Measurements from ENCODE around the gene WDR38.
A peak's percentile ranks its signal among the peaks of the same experiment; 100 is the strongest.

WDR38 gene

DNA sequence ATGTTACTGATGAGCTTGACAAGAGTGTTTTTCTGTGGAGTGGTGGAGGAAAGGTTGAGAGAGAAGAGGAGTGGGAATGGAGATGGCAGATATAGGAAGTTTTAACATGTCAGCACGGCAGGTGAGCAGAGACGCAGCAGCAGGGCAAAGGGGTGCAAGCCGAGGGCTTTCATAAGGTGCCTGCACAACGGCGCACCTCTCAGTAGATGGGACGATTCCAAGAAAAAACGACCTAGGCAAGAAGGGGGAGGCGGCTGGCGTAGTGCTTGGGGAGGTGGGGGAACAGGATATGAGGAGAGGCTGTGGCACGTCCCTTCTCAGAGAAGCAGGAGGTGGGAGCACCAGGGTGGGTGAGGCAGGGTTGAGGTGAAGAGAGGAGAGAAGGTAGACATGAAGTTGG lies 33.2 kb downstream of the WDR38 start:
- no peak for DNase-seq

DNA sequence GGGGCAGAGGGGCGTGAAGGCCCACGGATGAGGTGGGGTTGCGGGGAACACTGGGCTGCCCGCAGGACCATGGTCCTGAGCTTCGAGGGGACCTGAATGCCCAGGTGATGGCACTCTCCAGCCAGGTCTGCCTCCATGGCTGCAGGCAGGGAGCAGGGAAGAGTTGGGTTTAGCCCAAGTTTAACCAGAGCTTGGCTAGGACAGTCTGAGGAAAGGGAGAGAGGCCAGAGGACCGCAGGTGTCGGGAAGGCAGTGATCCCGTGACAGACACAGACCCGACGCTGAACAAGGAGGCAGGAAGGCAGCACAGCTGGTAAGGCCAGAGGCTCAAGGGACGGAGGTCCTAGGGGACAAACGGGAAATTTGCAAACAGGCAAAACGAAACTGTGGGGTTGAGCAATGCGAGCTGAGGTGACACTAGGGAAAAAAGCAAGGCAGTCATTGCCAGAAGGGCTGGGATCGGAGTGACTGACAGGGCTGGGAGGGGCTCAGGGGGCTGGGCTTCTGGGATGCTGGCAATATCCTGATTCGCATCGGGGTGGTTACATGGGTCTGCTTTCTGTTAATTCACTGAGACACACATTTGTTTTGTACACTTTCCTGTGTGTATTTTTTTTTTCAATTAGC lies 33.7 kb downstream of the WDR38 start:
- no peak for DNase-seq

DNA sequence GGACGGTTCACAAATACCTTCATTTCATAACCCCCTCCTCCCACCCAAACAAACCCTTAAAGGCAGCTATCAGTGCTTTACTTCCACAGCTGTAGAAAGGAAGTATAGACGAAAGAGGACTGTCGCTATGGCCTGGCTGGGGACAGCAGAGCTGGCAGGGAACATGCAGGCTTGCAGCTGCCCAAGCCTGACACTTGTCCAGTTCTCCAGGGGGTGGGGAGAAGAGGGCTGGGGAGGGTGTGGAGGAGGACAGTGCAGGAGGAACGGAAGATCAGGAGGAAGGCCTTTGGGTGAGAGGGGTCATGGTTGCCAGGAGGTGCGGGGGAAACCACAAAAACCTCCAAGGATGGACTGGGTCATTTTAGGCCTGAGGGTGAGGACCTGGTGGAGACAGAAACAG lies 34.6 kb downstream of the WDR38 start:
- DNase-seq, result no peak

DNA sequence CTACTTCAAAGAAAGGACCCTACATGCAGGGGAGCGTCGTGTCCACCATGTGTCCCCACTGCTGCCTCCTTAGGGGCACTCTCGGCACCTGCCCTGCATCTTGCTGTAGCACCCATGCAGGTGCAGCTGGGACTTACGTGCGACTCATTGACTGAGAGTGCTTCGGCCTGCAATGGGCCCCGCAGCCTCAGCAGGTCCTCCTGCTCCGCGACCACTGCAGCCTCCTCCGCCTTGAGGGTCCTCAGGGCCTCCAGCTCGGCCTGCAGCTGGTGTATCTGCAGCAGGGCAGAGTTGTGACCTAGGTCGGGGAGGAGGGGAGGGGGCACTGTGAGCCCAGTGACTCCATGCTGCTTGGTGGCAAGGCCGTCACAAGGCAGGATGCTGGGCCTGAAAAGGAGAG lies 35.7 kb downstream of the WDR38 start:
- DNase-seq, result no peak

DNA sequence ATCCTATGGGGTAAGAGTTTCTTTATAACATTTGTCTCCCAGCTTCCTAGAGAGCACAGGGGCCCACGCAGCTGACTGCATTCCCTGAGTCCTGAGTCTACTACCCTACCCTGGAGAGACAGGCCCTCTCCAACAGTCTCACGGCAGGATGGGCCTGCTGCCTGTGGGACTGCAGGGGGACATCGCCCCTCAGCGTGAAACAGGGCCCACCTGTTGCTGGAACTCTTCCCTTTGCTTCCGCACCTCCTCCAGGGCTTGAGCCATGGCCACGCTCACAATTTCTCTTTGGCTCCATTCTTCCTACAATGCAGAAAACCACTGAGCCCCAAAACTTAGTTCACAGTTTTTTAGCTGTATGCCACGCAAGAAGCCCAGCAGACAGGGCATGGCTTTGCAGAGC lies 36.9 kb downstream of the WDR38 start:
- DNase-seq, result no peak

DNA sequence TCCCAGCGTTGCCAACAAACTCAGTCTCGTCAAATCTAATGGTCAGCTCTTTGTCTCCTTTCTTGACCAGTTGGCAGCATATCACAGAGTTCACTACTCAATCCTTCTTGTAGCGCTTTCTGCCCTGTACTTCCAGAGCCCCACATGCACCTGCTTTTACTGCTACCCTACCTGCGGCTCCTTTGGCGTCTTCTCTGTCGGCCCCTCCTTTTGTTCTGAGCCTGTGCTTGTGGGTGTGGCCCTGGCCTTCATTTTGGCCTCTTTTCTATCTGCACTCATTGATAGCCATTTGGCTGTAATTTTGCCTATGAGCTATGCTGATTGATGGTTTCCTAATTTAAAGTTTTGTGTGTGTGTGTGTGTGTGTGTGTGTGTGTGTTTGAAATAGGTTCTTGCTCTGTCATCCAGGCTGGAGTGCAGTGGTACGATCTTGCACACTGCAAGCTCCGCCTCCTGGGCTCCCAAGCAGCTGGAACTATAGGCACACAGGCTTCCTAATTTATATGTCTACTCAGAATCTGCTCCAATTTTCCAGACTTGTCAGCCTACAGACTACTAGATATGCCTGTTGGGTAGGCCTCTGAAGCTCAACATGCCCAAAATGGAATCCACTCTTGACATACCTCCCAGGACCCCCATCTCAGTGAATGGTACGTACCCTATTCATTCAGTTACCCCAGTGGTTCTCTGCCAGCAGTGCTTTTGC lies 40.9 kb downstream of the WDR38 start:
- DNase-seq, result no peak

DNA sequence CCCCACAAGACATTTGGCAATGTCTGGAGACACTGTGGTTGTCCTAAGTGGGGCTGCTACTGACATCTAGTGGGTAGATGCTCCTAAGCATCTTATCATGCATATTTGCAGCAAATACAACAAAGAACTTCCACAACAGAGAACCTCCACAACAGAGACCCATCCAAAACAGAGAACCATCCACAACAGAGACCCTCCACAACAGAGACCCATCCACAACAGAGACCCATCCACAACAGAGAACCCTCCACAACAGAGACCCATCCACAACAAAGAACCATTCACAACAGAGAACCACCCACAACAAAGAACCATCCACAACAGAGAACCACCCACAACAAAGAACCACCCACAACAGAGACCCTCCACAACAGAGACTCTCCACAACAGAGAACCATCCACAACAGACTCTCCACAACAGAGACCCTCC lies 41.5 kb downstream of the WDR38 start:
- peak; percentile 60 for DNase-seq

DNA sequence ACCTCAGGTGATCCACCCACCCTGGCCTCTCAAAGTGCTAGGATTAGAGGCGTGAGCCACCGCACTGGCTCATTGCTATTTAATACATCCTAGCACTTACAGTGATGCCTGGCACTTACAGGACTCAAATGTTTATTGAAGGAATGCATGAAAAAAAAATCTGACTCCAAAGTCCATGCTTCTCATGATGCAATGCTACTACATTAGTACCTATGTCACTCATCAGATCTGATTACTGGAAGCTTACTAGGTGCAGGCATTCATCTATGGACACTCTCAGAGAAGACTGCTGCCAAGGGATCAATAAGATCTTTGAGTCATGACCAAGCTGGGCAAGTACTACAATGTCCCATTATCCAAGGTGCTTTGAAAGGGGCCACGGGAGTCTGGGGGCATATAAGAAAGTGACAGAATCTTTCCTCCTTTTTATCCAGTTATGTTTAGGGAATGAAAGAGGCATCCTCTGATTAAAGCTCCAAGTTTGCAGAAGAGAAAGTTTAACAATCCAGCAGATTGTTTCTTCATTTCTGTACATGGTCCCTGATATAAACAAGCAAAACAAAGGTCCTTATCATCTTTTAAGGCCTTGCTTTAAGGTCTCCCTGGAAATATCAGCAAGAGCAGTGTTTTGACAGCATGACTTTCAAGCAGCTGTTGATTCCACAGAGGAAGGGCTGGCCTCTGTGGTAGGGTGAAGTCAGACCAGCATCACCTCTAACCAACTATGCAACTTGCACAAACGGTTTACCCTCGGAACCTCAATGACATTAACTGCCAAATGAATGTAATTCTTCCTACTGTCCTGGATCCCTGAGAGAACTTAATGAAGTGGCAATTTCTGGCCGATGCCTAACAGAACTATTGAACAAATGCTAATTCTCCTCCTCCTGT lies 44.6 kb downstream of the WDR38 start:
- DNase-seq, result no peak

DNA sequence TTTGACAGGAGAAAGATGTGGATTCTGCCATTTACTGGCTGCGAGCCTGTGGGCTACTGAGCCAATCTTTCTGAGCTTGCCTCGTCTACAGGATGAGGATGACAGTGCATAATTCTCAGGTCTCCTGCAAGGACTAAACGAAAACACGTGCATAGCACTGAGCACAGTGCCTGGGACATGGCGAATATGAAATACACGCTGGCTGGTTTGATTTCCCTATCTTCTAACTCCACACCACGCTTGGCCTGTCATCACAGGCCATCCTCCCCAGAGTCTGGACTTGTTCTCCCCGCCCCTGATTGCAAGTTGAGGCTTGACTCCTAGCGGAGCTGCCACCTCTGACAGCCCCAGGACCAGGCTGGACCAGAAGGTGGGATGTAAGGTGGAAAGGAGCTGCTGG lies 46.6 kb downstream of the WDR38 start:
- no peak for DNase-seq

DNA sequence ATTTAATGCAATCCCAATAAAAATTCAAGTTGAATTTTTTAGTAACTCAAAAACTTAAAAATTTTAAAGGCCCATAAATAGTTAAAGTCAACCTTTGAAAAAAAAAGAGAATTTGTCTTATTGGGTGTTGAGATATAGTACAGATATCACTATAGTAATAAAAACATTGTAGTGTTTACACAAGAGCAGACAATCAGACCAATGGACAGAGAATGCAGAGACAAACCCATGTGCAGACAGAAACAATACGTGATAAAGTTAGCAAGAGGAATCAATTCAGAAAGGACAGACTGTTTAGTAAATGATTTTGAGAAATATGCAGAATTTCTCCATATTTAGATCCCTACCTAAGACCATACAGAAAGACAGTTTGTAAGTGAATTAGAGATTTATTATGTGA lies 53.7 kb downstream of the WDR38 start:
- DNase-seq, result no peak
